Body of pancreas (tissue), 4 donors: ENCODE data around the gene SNRNP48.

Experiments used
- CTCF ChIP-seq, 7 experiments: fragments of 450-650 bp in 4 of 7; fragments of 200-600 bp in 3 of 7; sonication (generic) in 3 of 7; IDR thresholded peaks; one replicate each; pipeline ENCODE4 v1.5.1; 2016 to 2019; ENCODE audit warnings: antibody characterized with exemption in 7 of 7
- POLR2A ChIP-seq, 3 donors: fragments of 450-650 bp; IDR thresholded peaks; one replicate each; pipeline ENCODE4 v1.6.1; 2016; ENCODE audit warnings: antibody characterized with exemption in 3 of 3, mild to moderate bottlenecking in 2 of 3

DNA sequence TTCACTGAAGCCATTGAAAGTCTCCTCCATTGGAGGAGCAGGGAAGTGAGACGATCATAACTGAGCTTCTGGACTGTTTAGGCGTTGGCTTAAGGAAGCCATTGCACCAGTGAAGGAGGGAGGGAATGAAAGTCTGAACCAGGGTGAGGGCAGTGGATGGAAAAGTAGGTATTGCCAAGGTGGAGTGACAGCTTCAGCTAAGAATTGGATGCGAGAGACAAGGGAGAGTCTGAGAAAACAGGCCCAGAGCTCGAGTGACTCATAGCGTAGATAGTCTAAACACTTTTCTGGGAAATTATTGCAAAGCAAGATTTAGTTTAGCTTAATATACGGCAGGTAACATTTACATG lies 44.0 kb upstream of the SNRNP48 start:
- TF ChIP-seq POLR2A (IDR thresholded peaks at IDR 0.05) (no peak), CTCF (IDR thresholded peaks at IDR 0.05) (no peak)
